ENCODE results near the gene BABAM2. TPM values are rescaled to one million over a fixed set of nuclear protein-coding genes. Genes with fewer than 3 reads are reported as not detected.
A peak's percentile ranks its signal among the peaks of the same experiment; 100 is the strongest.

The BABAM2 gene
- total RNA-seq, 1 donor from 2014 or later, result 41.0 TPM

DNA sequence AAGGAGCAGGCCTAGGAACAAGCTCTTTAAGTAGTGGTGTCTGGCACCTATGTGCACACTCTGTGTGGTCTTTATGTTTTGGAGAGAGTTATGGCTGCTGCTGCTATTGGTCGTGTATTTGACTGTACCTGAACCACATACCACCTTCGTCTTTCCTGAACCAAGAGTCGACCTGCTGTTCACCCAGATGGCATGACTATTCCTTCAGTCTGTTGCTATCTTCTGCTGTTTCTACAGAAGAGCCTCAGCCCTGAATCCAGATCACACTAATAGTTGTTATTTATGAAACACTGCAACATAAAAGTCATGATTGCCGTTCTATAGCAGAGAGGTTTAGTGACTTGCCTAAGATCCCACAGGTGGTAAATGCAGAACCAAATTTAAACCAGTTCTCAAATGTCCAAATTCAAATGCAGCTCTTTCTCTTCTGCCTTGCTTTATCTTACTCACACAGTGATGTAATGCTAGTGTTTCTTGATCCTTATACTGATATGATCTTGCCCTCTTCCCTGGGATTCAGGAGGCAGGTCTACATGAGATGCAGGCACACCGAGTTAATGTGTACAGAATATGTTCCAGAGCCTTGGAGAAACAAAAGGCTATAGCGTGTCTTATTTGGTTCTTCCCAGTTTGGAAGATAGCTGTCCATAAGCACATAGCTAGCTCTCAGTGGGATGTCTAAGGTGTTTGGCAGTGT is 380.1 kb downstream of the BABAM2 start:
- no peaks in the 10 kb centered on the region for H3K36me3 ChIP-seq
- TF ChIP-seq, protein P1, sequence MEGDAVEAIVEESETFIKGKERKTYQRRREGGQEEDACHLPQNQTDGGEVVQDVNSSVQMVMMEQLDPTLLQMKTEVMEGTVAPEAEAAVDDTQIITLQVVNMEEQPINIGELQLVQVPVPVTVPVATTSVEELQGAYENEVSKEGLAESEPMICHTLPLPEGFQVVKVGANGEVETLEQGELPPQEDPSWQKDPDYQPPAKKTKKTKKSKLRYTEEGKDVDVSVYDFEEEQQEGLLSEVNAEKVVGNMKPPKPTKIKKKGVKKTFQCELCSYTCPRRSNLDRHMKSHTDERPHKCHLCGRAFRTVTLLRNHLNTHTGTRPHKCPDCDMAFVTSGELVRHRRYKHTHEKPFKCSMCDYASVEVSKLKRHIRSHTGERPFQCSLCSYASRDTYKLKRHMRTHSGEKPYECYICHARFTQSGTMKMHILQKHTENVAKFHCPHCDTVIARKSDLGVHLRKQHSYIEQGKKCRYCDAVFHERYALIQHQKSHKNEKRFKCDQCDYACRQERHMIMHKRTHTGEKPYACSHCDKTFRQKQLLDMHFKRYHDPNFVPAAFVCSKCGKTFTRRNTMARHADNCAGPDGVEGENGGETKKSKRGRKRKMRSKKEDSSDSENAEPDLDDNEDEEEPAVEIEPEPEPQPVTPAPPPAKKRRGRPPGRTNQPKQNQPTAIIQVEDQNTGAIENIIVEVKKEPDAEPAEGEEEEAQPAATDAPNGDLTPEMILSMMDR (IDR thresholded peaks at IDR 0.05), result no peak
- TF ChIP-seq POLR2AphosphoS5 (IDR thresholded peaks at IDR 0.05; ENCODE audit: insufficient read depth in 1 of 2, low read depth in 1 of 2), result no peak
- no peak for TF ChIP-seq POLR2A (IDR thresholded peaks at IDR 0.05)
- peaks cover 63% of the 10 kb centered on the region for H3K4me1 ChIP-seq
- DNase-seq (ENCODE audit: extremely low spot score in 2 of 2), result no peak
- H3K9me3 ChIP-seq, result no peaks in the 10 kb centered on the region
- H3K27me3 ChIP-seq, result no peaks in the 10 kb centered on the region
- H3K4me3 ChIP-seq, result no peak overlapping the region
- peak overlapping the region; percentile 42 for H3K27ac ChIP-seq
- intact Hi-C loops (cut with DNase I), result no loop called here

DNA sequence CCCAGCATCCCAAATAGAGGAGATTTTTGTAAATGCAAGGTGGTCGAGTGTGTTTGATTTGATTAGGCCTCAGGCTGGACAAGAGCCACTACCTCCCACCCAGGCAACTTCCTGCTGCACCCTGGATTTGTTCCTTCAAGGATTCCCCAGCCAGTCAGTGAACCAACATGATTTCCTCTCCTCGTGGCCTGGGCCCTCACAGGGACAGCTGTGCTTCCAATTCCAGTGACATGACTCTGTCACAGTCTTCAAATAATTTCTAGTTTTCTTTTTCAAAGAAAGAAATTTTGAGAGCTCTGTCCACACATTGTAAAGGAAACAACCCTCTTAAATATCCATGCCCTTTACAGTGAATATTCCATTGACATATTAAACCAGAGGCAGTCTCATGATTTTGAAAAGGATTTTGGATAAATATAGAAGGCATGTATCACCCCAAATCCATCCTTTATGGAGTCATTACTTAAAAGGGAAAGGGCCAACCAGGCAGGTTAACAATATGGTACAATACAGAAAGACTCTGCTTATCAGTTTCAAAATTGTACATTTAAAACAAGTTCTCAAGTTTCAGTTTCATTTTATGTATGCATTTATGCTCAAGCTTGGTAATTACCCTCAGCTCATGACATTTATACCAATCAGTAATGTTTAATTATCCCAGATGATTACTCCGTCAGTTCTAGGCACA is 380.8 kb downstream of the BABAM2 start:
- Histone ChIP-seq H3K27ac (peak overlapping the region; percentile 42), H3K36me3 (no peaks in the 10 kb centered on the region), H3K4me1 (peaks cover 69% of the 10 kb centered on the region), H3K27me3 (no peaks in the 10 kb centered on the region), H3K9me3 (no peaks in the 10 kb centered on the region), H3K4me3 (no peak overlapping the region)
- DNase-seq (ENCODE audit: extremely low spot score in 2 of 2), result no peak
- intact Hi-C loops (cut with DNase I), result no loop called here
- TF ChIP-seq POLR2A (IDR thresholded peaks at IDR 0.05) (no peak), POLR2AphosphoS5 (IDR thresholded peaks at IDR 0.05; ENCODE audit: insufficient read depth in 1 of 2, low read depth in 1 of 2) (no peak)
- TF ChIP-seq, protein P1 (IDR thresholded peaks at IDR 0.05), result no peak

- no peak for DNase-seq (ENCODE audit: extremely low spot score in 2 of 2)
- Histone ChIP-seq H3K4me1 (peaks cover 74% of the 10 kb centered on the region), H3K27ac (peak overlapping the region; percentile 42), H3K36me3 (no peaks in the 10 kb centered on the region), H3K9me3 (no peaks in the 10 kb centered on the region), H3K4me3 (no peak overlapping the region), H3K27me3 (no peaks in the 10 kb centered on the region)
- intact Hi-C loops (cut with DNase I), result no loop called here
- TF ChIP-seq POLR2A (IDR thresholded peaks at IDR 0.05) (no peak), POLR2AphosphoS5 (IDR thresholded peaks at IDR 0.05; ENCODE audit: insufficient read depth in 1 of 2, low read depth in 1 of 2) (no peak)
- TF ChIP-seq, protein P1 (IDR thresholded peaks at IDR 0.05), result no peak
Observed at GRCh38 chr2:28271919-28272250, 381.4 kb downstream of the BABAM2 start.

- intact Hi-C loops (cut with DNase I), result no loop called here
- TF ChIP-seq POLR2AphosphoS5 (IDR thresholded peaks at IDR 0.05; ENCODE audit: insufficient read depth in 1 of 2, low read depth in 1 of 2), result no peak
- no peak for TF ChIP-seq POLR2A (IDR thresholded peaks at IDR 0.05)
- TF ChIP-seq, protein P1 (IDR thresholded peaks at IDR 0.05), result no peak
- peak overlapping the region; percentile 70 for H3K27ac ChIP-seq
Observed at GRCh38 chr2:28273751-28274150, 383.2 kb downstream of the BABAM2 start.

More at GRCh38 chr2:28273751-28274150, 383.2 kb downstream of the BABAM2 start:
- Histone ChIP-seq H3K9me3 (no peaks in the 10 kb centered on the region), H3K4me3 (no peak overlapping the region), H3K36me3 (no peaks in the 10 kb centered on the region), H3K27me3 (no peaks in the 10 kb centered on the region), H3K4me1 (peaks cover 71% of the 10 kb centered on the region)
- DNase-seq (ENCODE audit: extremely low spot score in 2 of 2), result no peak

Measured in vagina (tissue), 2 donors.